G401.6 (cell line): Measurements from ENCODE around the gene LRRC74B.
"Not testable (repeated sequence)": the region's sequence is repeated elsewhere in the genome, so short reads cannot be mapped to it uniquely, and the experiment has no call there.

Experiments used
- FAIRE-seq: peaks from 2 replicates; lab custom pipeline; 2012; peaks lifted over from hg19 to GRCh38; lab: Jason Lieb, UNC

Gene LRRC74B

GRCh38 chr22:21045585-21046294, at the start of gene LRRC74B:
LRRC74B (plus strand) TSS chr22:21045946; CDS start chr22:21045987, 41 bp downstream.
- FAIRE-seq = peak; percentile 88

DNA sequence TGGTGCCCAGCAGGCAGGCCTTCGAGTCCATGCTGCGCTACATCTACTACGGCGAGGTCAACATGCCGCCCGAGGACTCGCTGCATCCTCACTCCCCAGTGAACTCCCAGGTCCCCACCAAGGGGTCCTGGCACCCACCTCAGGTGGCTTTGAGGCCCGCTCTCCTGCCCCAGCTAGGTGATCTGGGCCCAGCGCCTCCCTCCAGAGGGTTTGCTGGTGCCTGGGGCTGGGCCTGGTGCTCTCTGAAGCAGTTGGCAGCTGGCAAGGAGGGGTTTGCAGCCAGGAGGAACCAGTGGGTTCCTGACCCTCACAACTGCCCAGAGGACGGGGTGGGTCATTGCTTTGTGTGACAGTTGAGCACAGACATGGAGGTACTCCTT, 49.7 kb upstream of the LRRC74B start:
- no peak for FAIRE-seq

GRCh38 chr22:20996598-20997535, 48.9 kb upstream of the LRRC74B start:
- no peak for FAIRE-seq

GRCh38 chr22:20997536-20998257, 48.0 kb upstream of the LRRC74B start:
- FAIRE-seq = no peak

GRCh38 chr22:20998411-20999336, 47.1 kb upstream of the LRRC74B start:
- FAIRE-seq = no peak

- no peak for FAIRE-seq
These were observed 46.2 kb upstream of the LRRC74B start for GRCh38 chr22:20999350-21000206.

DNA sequence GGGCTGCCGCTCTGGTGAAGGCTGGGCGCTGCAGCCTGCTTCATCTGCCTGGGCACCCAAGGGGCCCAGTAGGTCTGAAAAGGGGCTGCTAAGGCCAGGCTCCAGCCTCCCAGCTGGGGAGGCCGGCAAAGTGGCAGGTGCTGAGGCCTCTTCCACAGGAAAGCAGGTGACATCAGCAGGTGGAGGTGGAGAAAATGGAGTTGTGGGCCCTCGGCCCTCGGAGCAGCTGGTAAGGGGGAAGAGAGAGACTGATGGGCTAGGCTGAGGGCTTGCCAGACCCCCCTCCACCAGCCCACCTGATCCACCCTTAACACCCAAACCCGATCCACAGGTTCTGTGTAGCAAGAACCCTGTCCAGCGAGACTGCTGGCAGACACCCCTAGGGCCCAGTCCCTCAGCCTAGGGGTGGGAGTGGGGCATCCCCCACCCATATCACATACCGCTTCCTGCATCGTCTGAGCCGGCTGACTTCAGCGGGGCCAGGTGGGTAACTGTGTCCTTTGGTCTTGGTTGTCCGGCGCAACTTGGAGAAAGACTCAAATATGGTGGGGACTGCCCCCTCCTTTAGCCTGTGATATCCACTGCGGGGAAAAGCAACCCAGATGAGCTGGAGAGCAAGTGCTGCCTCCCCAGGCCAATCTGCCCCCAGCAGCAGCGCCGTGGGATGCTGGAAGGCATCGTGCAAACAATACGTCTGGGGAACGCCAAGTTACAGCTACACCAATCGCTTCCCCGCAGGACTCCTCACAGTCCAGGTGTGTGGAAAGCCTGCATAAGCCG, 45.3 kb upstream of the LRRC74B start:
- no peak for FAIRE-seq

DNA sequence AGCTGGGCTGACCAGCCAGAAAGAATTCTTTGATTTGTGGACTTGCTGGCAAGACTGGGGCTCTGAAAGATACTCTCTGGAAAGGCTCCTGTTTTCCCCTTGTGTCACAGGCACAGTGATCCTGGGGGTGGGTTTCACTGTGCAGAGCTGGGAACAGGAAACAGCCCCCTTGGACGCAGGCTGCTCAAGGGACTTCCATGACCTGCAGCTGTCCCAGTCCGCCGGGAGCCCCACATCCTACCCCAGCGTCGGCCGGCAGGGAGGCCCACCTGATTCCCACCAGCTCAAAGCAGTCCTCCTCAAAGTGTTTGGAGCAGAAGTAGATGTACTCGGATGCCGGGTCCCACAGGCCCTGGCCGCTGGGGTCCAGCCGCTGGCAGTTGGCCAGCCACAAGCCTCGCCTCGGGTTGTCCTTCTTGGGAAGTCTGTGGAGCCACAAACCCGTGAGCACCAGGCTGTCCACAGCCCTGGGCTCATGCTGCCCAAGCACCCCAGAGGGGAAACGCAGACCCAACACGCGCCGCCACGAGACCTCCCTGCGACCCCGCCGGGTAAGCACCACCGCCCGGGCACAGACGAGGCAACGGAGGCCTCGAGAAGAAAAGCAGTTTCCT, 44.7 kb upstream of the LRRC74B start:
- FAIRE-seq = no peak

GRCh38 chr22:21001601-21002325, 44.0 kb upstream of the LRRC74B start, which contains the start of gene THAP7:
THAP7 (minus strand) TSS chr22:21002118; CDS start chr22:21001911, 207 bp downstream.
- peak; percentile 48 for FAIRE-seq

DNA sequence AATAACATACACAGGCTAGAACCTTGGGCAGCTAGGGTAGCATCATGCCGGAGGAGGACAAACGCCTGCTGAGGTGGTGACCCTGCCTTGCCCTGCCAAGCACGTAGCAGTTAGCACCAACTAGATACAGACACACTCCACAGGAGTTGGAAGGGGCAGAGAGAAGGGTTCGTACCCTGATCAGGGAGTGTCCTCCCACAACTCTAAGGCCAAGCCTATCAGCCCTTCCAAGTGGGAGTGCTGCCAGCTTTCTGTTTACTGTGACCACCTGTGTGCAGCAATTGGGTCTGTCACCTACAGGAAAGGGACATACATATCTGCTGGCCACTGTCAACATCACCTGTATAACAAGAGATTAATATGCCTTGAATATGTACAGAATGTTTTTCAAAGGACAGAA, 42.0 kb upstream of the LRRC74B start:
- no peak for FAIRE-seq

- not testable (repeated sequence) for FAIRE-seq
These were observed 36.5 kb upstream of the LRRC74B start for GRCh38 chr22:21009208-21009607.

GRCh38 chr22:21009638-21010425, 35.9 kb upstream of the LRRC74B start:
- FAIRE-seq = peak; percentile 15

- no peak for FAIRE-seq
These were observed 35.2 kb upstream of the LRRC74B start for GRCh38 chr22:21010426-21011113.

- FAIRE-seq = no peak
These were observed 33.0 kb upstream of the LRRC74B start for GRCh38 chr22:21012446-21013407.

DNA sequence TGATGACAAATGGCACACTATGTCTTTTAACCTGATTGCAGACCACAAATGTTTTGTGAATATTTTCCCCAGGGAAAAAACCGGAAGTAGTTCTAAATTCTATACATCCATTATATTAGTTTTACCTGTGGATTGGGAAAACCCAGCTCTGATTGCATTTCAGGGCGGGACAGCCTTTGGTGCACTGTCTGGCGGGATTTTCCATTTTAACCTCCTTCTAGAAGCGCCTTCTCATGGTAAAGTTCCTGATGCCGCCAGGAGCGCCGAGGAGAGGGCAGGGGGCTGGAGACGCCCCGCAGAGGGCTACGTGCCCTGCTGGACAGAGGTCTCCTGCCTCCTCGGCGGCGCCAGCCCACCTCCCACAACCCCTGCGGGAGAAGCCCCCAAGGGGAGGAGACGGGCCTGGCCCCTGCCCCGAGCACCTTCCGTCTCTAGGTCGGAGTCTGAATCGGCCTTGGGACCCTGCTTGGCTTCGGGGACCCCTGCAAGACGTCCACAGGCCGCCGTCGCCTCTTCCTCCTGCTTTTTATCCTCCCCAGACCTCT, 32.0 kb upstream of the LRRC74B start:
- no peak for FAIRE-seq
